Right hindlimb (tissue), 1 donor: ENCODE data around the gene GHRHR.
A peak's percentile ranks its signal among the peaks of the same experiment; 100 is the strongest.

Source experiments
- DNase-seq: peaks from one replicate; pipeline ENCODE4 v3.0.0-alpha.2; 2018

The GHRHR gene

DNA sequence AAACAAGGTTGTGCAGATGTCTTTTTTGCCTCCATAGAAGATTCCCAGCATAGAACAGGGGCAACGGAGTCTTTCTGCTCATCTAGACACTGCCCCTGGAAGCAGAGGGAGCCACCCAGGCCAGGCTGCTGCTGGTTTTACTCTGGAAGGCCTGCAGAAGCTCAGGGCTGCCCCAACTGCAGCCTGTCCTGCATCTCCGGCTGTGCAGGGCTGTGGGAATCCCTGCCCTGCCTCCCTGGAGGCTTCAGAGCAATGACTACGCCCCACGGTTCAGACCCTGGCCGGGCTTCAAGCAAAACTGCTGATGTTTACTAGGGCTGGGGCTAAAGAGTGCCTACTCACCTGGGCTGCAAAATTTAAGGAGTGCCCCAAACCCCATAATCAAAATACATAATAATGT, 43.9 kb downstream of the GHRHR start:
- no peak for DNase-seq

DNA sequence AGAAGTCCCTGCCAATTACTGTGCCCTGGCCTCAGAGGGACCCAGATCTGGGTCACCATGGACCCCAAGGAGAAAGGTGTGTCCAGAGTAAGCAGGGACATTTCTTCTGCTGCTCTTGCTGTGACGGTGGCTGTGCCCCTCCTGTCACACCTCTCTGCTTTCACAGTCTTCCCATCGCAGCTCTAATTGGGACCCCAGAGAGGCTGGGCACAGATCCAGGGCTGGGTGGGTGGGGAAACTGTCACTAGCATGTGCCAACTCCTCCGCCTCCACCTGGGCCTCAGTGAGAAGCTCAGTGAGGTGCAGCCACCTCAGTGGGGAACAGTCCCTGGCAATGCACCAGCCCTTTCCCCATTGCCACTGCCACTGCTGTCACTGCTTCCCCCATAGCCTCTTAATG, 51.1 kb downstream of the GHRHR start:
- no peak for DNase-seq

DNA sequence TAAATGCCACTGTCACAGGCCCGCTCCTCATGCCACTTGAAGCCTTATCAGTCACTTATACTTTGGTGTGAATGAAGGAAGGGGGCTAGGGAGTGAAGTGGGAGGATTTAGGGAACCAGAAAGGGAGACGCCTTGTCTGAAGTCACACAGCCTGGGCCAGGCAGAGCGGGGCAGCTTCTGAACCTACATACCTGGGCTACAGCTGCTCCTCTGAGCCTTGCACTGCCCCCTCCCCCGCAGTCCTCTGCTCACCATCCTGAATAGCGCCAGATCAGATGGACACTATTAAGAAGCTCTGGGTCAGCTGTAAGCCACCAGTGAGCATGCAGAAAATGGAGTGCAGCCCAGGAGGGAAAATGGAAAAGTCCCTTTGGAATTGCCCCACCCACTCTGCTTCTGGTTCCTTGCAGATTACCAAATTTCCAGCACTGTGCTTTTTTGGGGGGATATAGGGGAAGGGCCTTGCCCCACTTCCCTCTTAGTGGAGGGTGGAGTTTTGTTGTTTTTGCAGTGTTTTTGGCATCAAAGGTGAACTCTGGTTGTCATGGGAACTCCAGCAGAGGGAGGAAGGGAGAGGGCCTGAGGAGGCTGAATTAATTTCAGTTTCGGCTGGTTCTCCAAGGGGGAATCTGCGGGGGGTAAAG, 53.4 kb downstream of the GHRHR start:
- no peak for DNase-seq

DNA sequence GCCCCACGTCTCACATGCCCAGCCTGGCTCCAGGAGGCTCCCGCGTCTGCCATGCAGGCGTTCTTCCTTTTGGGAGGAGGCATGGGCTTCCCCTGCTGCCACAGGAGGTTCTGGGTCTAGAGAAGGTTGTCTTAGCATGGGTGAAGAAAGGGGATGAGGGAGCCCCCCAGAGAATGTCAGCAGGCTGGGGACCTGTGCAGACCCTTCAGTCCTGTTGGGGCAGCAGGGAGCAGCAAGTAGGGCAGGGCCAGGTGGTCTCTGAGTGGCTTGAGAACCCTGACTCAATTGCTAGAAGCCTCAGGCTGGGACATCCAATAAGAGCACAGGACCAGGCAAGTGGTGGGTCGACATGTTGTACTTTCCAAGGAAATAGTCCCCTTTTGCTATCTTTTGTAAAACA, 54.0 kb downstream of the GHRHR start:
- no peak for DNase-seq

DNA sequence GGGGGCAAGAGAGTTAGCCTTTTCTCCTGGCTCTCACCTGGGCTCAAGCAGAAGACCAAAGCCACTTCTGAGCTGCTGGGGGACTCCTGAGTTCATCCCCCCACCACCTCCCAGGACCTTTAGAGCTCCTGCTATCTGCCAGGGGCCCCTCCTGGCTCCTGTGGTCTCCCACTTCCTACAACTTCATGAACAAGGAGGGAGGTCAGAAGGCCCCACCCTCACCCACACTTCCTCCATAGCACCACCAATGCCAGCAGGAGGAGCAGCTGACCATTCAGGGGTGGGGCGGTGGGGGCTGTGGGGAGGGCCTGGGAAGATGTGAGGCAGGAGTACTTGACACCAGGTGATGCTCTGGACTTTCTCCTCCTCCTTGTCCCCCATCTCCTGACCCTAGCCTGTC, 55.8 kb downstream of the GHRHR start:
- DNase-seq = no peak

DNA sequence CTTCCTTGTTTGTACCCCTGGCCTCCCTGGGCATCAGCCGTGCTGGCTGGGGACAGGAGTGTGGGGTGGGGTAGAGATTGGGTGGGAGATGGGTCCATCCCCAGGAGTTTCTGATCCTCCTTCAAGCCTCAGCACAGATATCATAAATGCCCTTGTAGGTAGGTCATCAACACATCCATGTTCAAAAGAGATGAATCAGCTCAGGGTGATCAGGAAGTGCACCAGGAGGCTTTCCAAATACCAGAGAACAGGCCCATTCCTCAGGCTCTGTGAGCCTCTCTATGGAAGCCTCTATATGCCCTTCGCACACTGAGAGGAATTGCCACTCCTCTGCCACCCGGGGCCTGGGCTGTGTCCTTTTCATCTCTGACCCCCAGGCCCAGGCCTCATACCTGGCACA, 56.4 kb downstream of the GHRHR start:
- DNase-seq = no peak

DNA sequence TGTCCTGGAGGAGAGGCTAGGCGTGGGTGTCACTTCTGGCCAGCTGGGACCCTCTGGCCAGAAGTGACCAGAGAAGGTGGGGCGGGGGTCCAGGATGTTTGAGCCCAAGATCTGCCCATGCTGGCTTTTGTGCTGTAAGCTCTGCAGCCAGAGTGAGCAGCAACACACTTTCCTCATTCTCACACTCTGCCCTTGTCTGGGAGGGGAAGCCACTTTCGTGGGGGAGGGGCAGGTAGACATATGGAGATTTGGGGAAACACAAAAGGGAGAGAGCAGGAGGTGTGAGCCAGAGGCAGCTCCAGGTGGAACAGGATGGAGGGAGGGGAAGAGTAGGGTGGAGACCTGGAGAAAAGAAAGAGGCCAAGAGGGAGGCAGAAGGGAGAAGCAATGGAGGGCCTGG, 56.9 kb downstream of the GHRHR start:
- no peak for DNase-seq

DNA sequence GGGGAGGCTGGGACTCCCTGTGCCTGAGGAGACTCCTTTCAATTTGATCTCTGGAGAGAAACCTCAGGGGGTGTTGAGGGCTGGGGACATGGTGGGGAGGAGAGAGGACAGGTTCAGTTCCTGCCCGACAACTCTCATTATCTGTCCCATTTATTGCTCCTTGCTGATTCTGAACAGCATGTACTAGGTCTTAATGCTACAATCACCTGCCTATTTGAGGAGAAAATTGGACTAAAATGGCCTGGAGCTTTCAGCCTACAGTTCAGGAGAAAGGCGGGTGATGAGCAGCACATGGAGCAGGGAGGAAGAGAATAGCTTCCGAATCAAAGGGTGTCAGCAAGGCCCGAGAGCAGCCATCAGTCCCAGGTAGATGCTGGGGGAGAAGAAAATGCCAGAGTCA, 58.4 kb downstream of the GHRHR start:
- DNase-seq = no peak

GRCh38 chr7:31022726-31023125, 59.0 kb downstream of the GHRHR start:
- DNase-seq = no peak

DNA sequence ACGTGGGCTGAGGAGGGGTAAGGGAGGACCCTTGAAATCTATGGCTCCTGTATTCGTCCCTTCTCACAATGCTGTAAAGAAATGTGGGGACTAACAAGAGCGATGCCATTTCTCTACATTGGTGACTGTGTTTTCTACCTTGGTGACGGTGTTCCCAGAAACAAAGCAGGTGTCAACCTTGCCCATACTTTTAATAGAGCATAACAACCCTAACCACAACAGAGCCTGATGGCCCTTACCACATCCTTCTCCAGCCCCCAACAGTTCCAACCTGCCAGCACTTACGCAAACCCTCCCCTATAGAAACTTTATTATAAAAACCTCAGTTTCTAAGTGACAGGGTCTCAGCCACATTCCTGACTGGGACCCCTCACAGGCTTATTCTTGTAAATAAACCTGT, 60.1 kb downstream of the GHRHR start:
- DNase-seq = no peak

GRCh38 chr7:31027161-31027965, 63.6 kb downstream of the GHRHR start:
- DNase-seq = peak; percentile 87

DNA sequence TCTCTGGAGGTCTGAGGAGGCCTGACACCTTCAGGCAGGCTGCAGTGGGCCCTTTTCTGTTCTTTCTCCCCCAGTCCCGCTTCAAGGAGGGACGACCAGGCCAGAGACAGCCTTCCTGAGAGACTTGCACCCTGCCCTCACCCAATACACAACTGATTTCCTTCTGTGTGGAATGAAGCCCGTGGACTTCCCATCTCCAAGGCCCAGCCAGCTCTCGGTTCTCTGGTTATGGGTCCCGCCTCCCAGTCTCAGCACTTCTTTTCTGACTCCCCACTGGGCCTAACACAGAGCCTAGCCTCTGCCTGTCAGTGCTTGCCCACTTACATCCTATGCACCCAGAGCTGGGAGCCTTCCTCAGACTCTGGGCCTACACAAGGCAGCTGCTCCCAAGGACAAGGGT, 64.3 kb downstream of the GHRHR start:
- no peak for DNase-seq

- peak; percentile 72 for DNase-seq
Measured at GRCh38 chr7:31028417-31028992, 64.8 kb downstream of the GHRHR start.
